AG10803 (cell line): ENCODE data around the gene ATAD2B.
A peak's percentile ranks its signal among the peaks of the same experiment; 100 is the strongest.

Experiments
- DNase-seq: peaks from one replicate; pipeline ENCODE4 v3.0.0; 2010; ENCODE audit warnings: low read depth
- H3K4me3 ChIP-seq: 2 replicates; pipeline ENCODE4 v1.5.1; 2011; ENCODE audit warnings: mild to moderate bottlenecking, low read length, control low read depth
- CTCF ChIP-seq: conservative IDR thresholded peaks from 2 replicates; pipeline ENCODE4 v1.5.1; 2011; ENCODE audit warnings: mild to moderate bottlenecking, low read length, control low read depth, inconsistent platforms

ATAD2B gene

GRCh38 chr2:23912054-23912453, 14.9 kb downstream of the ATAD2B start:
- DNase-seq, result peak; percentile 8
- H3K4me3 ChIP-seq, result no peak overlapping the region
- TF ChIP-seq CTCF, result no peak

GRCh38 chr2:23905155-23905554, 21.8 kb downstream of the ATAD2B start:
- peak; percentile 44 for DNase-seq
- no peak overlapping the region for H3K4me3 ChIP-seq
- TF ChIP-seq CTCF, result no peak

- peak; percentile 68 for DNase-seq
- no peak overlapping the region for H3K4me3 ChIP-seq
- no peak for TF ChIP-seq CTCF
Observed at GRCh38 chr2:23904692-23905091, 22.2 kb downstream of the ATAD2B start.

GRCh38 chr2:23904215-23904614, 22.7 kb downstream of the ATAD2B start:
- DNase-seq, result no peak
- no peak for TF ChIP-seq CTCF
- no peak overlapping the region for H3K4me3 ChIP-seq

- no peak overlapping the region for H3K4me3 ChIP-seq
- no peak for DNase-seq
- TF ChIP-seq CTCF, result no peak
Observed at GRCh38 chr2:23903034-23903433, 23.9 kb downstream of the ATAD2B start.

GRCh38 chr2:23901966-23902846, 24.7 kb downstream of the ATAD2B start:
- peak; percentile 75 for DNase-seq
- H3K4me3 ChIP-seq, result no peak overlapping the region
- no peak for TF ChIP-seq CTCF
